Upper lobe of left lung (tissue), 4 donors: ENCODE measurements around the gene FOXA3.

Experiments
- EP300 ChIP-seq, 4 donors: sonication (generic); formaldehyde crosslinking; IDR thresholded peaks; one replicate each; pipeline ENCODE4 v1.5.1; 2017; ENCODE audit warnings: antibody characterized with exemption in 4 of 4, control low read depth in 2 of 4
- TF ChIP-seq, protein P1 (sequence below), 6 experiments: fragments of 450-650 bp in 4 of 6; fragments of 200-600 bp in 2 of 6; sonication (generic) in 2 of 6; IDR thresholded peaks; one replicate each; pipeline ENCODE4 v1.5.1; 2016 to 2019; ENCODE audit warnings: antibody characterized with exemption in 6 of 6

- TF ChIP-seq, protein P1, sequence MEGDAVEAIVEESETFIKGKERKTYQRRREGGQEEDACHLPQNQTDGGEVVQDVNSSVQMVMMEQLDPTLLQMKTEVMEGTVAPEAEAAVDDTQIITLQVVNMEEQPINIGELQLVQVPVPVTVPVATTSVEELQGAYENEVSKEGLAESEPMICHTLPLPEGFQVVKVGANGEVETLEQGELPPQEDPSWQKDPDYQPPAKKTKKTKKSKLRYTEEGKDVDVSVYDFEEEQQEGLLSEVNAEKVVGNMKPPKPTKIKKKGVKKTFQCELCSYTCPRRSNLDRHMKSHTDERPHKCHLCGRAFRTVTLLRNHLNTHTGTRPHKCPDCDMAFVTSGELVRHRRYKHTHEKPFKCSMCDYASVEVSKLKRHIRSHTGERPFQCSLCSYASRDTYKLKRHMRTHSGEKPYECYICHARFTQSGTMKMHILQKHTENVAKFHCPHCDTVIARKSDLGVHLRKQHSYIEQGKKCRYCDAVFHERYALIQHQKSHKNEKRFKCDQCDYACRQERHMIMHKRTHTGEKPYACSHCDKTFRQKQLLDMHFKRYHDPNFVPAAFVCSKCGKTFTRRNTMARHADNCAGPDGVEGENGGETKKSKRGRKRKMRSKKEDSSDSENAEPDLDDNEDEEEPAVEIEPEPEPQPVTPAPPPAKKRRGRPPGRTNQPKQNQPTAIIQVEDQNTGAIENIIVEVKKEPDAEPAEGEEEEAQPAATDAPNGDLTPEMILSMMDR (IDR thresholded peaks at IDR 0.05) = no peak
- no peak for TF ChIP-seq EP300 (IDR thresholded peaks at IDR 0.05)
Measured at GRCh38 chr19:45866400-45867176, 2.5 kb downstream of the FOXA3 start.
